HG02798 (cell line): ENCODE results near the gene SLC10A1.

Experiments used
- ATAC-seq: cut with Tn5 transposase; IDR thresholded peaks from one replicate; pipeline ENCODE4 v1.9.1; 2021; ENCODE audit warnings: mild to moderate bottlenecking; ENCODE audit not compliant: unreplicated experiment, poor library complexity

SLC10A1 gene

DNA sequence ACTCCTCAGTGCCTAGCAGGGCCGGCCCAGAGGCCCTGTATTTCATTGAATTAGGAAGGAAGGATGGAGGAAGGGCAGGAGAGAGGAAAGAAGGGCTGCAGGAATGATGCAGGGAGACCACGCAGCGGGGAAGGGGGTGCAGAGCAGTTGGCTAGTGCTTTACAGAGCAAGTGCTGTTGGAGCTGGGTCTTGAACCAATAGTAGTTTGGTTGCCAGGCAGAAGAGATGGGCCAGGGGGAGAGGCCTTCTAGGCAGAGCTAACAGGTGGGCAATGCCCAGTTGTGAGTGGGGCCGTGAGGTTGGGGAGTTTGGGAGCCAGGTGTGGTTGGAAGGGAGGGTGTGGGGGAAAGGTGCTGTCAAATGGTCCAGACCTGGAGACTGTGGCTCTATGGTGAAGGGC lies 69.2 kb downstream of the SLC10A1 start:
- no peak for ATAC-seq

DNA sequence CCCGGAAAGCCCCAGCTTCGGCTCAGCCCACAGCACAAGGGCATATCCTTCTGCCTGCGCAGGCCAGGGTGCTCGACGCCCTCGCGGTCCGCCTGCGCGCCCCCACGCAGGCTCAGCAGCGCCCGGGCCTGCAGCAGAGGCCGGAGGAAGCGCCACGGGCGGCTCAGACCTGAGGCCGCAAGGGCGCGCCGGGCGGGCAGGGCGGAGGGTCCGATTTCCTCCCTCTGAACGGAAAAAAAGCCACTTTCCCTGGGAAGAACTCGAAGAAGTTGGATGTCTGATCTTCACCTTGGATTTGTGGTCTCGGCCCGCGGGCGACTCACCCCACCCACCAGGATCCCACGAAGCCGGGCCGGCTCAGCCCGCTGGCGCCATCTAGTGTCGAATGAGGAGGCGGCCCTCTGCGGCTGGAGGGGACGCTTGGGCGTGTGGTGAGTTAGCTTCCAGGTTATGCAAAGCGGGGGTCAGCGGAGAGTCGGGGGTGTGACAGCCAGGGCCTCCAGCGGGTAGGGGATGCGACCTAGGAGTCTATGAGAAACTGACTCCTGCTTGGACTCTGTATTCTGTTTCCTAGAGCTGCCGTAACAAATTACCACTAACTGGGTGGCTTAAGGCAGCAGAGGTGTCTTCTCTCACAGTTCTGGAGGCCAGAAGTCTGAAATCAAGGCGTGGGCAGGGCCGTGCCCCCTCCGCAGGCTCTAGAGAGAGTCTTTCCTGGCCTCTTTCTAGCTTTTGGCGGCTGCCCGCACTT lies 70.1 kb downstream of the SLC10A1 start:
- ATAC-seq: peak; percentile 87
